Measurements from ENCODE around the gene TSPAN3. TPM values are rescaled to one million over a fixed set of nuclear protein-coding genes. Genes with fewer than 3 reads are reported as not detected.

Gene TSPAN3
- total RNA-seq, 1 donor from 2014 or later: 113 TPM

- Mint-ChIP-seq H3K9me3 (no peaks in the 10 kb centered on the region), H3K4me3 (no peak overlapping the region), H3K36me3 (ENCODE audit: low read depth) (peaks cover 44% of the 10 kb centered on the region), H3K4me1 (peaks cover 13% of the 10 kb centered on the region), H3K27ac (peak overlapping the region; percentile 66), H3K27me3 (no peaks in the 10 kb centered on the region)
- ATAC-seq (ENCODE audit: low read depth): no peak
- DNase-seq: peak; percentile 12
- POLR2A ChIA-PET: no interaction called here
- TF ChIP-seq, protein P1, sequence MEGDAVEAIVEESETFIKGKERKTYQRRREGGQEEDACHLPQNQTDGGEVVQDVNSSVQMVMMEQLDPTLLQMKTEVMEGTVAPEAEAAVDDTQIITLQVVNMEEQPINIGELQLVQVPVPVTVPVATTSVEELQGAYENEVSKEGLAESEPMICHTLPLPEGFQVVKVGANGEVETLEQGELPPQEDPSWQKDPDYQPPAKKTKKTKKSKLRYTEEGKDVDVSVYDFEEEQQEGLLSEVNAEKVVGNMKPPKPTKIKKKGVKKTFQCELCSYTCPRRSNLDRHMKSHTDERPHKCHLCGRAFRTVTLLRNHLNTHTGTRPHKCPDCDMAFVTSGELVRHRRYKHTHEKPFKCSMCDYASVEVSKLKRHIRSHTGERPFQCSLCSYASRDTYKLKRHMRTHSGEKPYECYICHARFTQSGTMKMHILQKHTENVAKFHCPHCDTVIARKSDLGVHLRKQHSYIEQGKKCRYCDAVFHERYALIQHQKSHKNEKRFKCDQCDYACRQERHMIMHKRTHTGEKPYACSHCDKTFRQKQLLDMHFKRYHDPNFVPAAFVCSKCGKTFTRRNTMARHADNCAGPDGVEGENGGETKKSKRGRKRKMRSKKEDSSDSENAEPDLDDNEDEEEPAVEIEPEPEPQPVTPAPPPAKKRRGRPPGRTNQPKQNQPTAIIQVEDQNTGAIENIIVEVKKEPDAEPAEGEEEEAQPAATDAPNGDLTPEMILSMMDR (IDR thresholded peaks at IDR 0.05): no peak
- intact Hi-C loops (cut with micrococcal nuclease): no loop called here
- CTCF ChIA-PET: no interaction called here
Observed at GRCh38 chr15:77036537-77037387, 34.1 kb downstream of the TSPAN3 start.

- no peak for ATAC-seq (ENCODE audit: low read depth)
- no peaks in the 10 kb centered on the region for H3K9me3 Mint-ChIP-seq
- TF ChIP-seq, protein P1 (IDR thresholded peaks at IDR 0.05): no peak
- H3K36me3 Mint-ChIP-seq (ENCODE audit: low read depth): peaks cover 41% of the 10 kb centered on the region
- ChIA-PET POLR2A (no interaction called here), CTCF (interaction anchor here (1.6 to 1.7 kb wide), 2 partner anchors 130 to 507 kb away, joined by 6 to 7 read pairs; no protein-coding TSS in a partner anchor)
- H3K4me1 Mint-ChIP-seq: peaks cover 17% of the 10 kb centered on the region
- H3K4me3 Mint-ChIP-seq: no peak overlapping the region
- intact Hi-C loops (cut with micrococcal nuclease): loop anchor here (2.0 kb wide), 1 partner anchor 461 kb away; no protein-coding TSS in a partner anchor
- no peak for DNase-seq
- no peaks in the 10 kb centered on the region for H3K27me3 Mint-ChIP-seq
- peak overlapping the region; percentile 66 for H3K27ac Mint-ChIP-seq
Observed at GRCh38 chr15:77035999-77036471, 34.9 kb downstream of the TSPAN3 start.

DNA sequence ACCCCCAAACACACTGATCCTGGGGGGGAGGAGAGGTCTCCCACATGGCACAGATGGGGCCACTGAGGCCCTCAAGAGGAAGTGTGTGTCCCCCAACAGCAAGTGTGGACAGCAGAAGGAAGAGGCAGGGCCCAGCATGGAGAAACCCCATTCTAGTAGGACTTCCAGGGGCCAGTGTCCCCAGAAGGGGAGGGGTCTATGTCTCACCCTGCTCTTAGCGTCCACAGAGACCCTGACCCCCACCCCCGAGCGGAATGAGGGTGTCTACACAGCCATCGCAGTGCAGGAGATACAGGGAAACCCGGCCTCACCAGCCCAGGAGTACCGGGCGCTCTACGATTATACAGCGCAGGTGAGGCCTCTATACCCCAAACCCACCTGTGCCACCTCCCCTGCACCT, 35.3 kb downstream of the TSPAN3 start:
- ATAC-seq (ENCODE audit: low read depth) (no peak), DNase-seq (no peak)
- CTCF ChIA-PET: interaction anchor here (0.8 to 2.0 kb wide), 7 partner anchors 9 to 507 kb away, joined by 3 to 7 read pairs (median 5); no protein-coding TSS in a partner anchor
- Mint-ChIP-seq H3K27ac (no peak overlapping the region), H3K36me3 (ENCODE audit: low read depth) (peaks cover 37% of the 10 kb centered on the region), H3K4me1 (peaks cover 15% of the 10 kb centered on the region), H3K27me3 (no peaks in the 10 kb centered on the region), H3K9me3 (no peaks in the 10 kb centered on the region), H3K4me3 (no peak overlapping the region)
- intact Hi-C loops (cut with micrococcal nuclease): loop anchor here (2.0 kb wide), 1 partner anchor 461 kb away; no protein-coding TSS in a partner anchor
- TF ChIP-seq, protein P1 (IDR thresholded peaks at IDR 0.05): no peak
- POLR2A ChIA-PET: interaction anchor here (0.6 kb wide), 1 partner anchor 16 kb away, joined by 3 read pairs; no protein-coding TSS in a partner anchor

- no peak overlapping the region for H3K4me3 Mint-ChIP-seq
- DNase-seq (peak; percentile 42), ATAC-seq (ENCODE audit: low read depth) (peak; percentile 30)
- H3K36me3 Mint-ChIP-seq (ENCODE audit: low read depth): peaks cover 34% of the 10 kb centered on the region
- H3K27ac Mint-ChIP-seq: peak overlapping the region; percentile 18
- POLR2A ChIA-PET: interaction anchor here (0.6 kb wide), 1 partner anchor 16 kb away, joined by 3 read pairs; no protein-coding TSS in a partner anchor
- TF ChIP-seq, protein P1 (IDR thresholded peaks at IDR 0.05): no peak
- CTCF ChIA-PET: interaction anchor here (0.6 to 2.0 kb wide), 10 partner anchors 9 to 795 kb away, joined by 3 to 7 read pairs (median 4); no protein-coding TSS in a partner anchor
- H3K9me3 Mint-ChIP-seq: no peaks in the 10 kb centered on the region
- intact Hi-C loops (cut with micrococcal nuclease): loop anchor here (2.0 kb wide), 1 partner anchor 462 kb away; no protein-coding TSS in a partner anchor
- H3K27me3 Mint-ChIP-seq: no peaks in the 10 kb centered on the region
- H3K4me1 Mint-ChIP-seq: peaks cover 17% of the 10 kb centered on the region
Observed at GRCh38 chr15:77034695-77035489, 36.0 kb downstream of the TSPAN3 start.

All from activated B cell treated with CpG ODN at 0.5 μM for 24 hours (primary cell).